BLaER1 treated with 17β-estradiol and CSF1 and Interleukin-3, amounts not matched to agents 10 nM and 100 nM (cell line): Measurements from ENCODE around the gene TEX11.
"Not testable (repeated sequence)": the region's sequence is repeated elsewhere in the genome, so short reads cannot be mapped to it uniquely, and the experiment has no call there.

Experiments
- H3K27ac ChIP-seq, 11 experiments: shearing (Covaris generic); formaldehyde crosslinking; 2 replicates each; pipeline ENCODE4 v1.8.1; 2022
- H3K27me3 ChIP-seq, 11 experiments: shearing (Covaris generic); formaldehyde crosslinking; 2 replicates each; pipeline ENCODE4 v1.8.1; 2022
- H3K36me3 ChIP-seq, 11 experiments: shearing (Covaris generic); formaldehyde crosslinking; 2 replicates each; pipeline ENCODE4 v1.8.1; 2022
- H3K4me1 ChIP-seq, 10 experiments: shearing (Covaris generic); formaldehyde crosslinking; 2 replicates each; pipeline ENCODE4 v1.8.1; 2022
- H3K4me2 ChIP-seq, 11 experiments: shearing (Covaris generic); formaldehyde crosslinking; 2 replicates each; pipeline ENCODE4 v1.8.1; 2022
- H3K4me3 ChIP-seq, 10 experiments: shearing (Covaris generic); formaldehyde crosslinking; 2 replicates each; pipeline ENCODE4 v1.8.1; 2022
- H3K9ac ChIP-seq, 11 experiments: shearing (Covaris generic); formaldehyde crosslinking; 2 replicates each; pipeline ENCODE4 v1.8.1; 2022
- H3K9me3 ChIP-seq, 11 experiments: shearing (Covaris generic); formaldehyde crosslinking; replicated peaks in 1 of 11; 2 replicates each; pipeline ENCODE4 v1.8.1; 2022
- H4K20me1 ChIP-seq, 11 experiments: shearing (Covaris generic); formaldehyde crosslinking; 2 replicates each; pipeline ENCODE4 v1.8.1; 2022
- Cebpa-rat ChIP-seq, 11 experiments: shearing (Covaris generic); IDR thresholded peaks; 2 replicates each; pipeline ENCODE4 v1.8.1; 2022

Gene TEX11

GRCh38 chrX:70878902-70879301 is 29.6 kb downstream of the TEX11 start:
- H3K9me3 ChIP-seq, result peaks cover 0 to 15% (median 7%) of the 10 kb centered on the region in 11 experiments; a peak in 10 of 22 replicates
- H3K4me3 ChIP-seq, result no peak overlapping the region
- no peaks in the 10 kb centered on the region; a peak in 1 of 20 replicates for H3K4me1 ChIP-seq
- no peak overlapping the region for H3K9ac ChIP-seq
- H3K4me2 ChIP-seq, result peak overlapping the region in 1 of 11 experiments; percentile 22; a peak in 1 of 22 replicates
- no peak overlapping the region for H3K27ac ChIP-seq
- H3K36me3 ChIP-seq, result no peaks in the 10 kb centered on the region
- no peaks in the 10 kb centered on the region; a peak in 1 of 22 replicates for H4K20me1 ChIP-seq
- TF ChIP-seq Cebpa-rat (IDR thresholded peaks at IDR 0.05), result no peak
- peaks cover 32 to 64% (median 55%) of the 10 kb centered on the region in 11 experiments for H3K27me3 ChIP-seq

GRCh38 chrX:70852294-70852693 is 56.2 kb downstream of the TEX11 start:
- Histone ChIP-seq H3K9me3 (peaks cover 0 to 4% (median 0%) of the 10 kb centered on the region in 11 experiments; a peak in 2 of 22 replicates), H3K4me1 (no peaks in the 10 kb centered on the region), H3K36me3 (no peaks in the 10 kb centered on the region), H3K9ac (no peak overlapping the region), H3K27ac (no peak overlapping the region), H3K27me3 (peaks cover 61 to 94% (median 88%) of the 10 kb centered on the region in 11 experiments), H3K4me2 (no peak overlapping the region), H3K4me3 (no peak overlapping the region), H4K20me1 (no peaks in the 10 kb centered on the region; a peak in 1 of 22 replicates)
- TF ChIP-seq Cebpa-rat (IDR thresholded peaks at IDR 0.05), result peak in 10 of 11 experiments; percentile 12 to 89 (median 64); a peak in 12 of 22 replicates

- H3K9me3 ChIP-seq, H3K4me3 ChIP-seq, H4K20me1 ChIP-seq: not testable (repeated sequence)
Measured at GRCh38 chrX:70844081-70844480, 64.4 kb downstream of the TEX11 start.

GRCh38 chrX:70843620-70844019 is 64.9 kb downstream of the TEX11 start:
- H3K27ac ChIP-seq, H4K20me1 ChIP-seq, H3K36me3 ChIP-seq, H3K4me2 ChIP-seq, H3K4me1 ChIP-seq, H3K4me3 ChIP-seq, H3K9ac ChIP-seq: not testable (repeated sequence)
- peaks cover 11 to 13% (median 13%) of the 10 kb centered on the region in 11 experiments; a peak in 21 of 22 replicates for H3K9me3 ChIP-seq
- H3K27me3 ChIP-seq, result peaks cover 10 to 48% (median 35%) of the 10 kb centered on the region in 11 experiments; a peak in 21 of 22 replicates

More at GRCh38 chrX:70844081-70844480, 64.4 kb downstream of the TEX11 start:
- not testable (repeated sequence) for H3K4me2 ChIP-seq, H3K4me1 ChIP-seq, H3K9ac ChIP-seq, H3K36me3 ChIP-seq, H3K27ac ChIP-seq
- peaks cover 15 to 48% (median 40%) of the 10 kb centered on the region in 11 experiments; a peak in 21 of 22 replicates for H3K27me3 ChIP-seq

GRCh38 chrX:70834589-70834988 is 73.9 kb downstream of the TEX11 start:
- peaks cover 48 to 92% (median 78%) of the 10 kb centered on the region in 11 experiments for H3K27me3 ChIP-seq
- H3K4me2 ChIP-seq, result no peak overlapping the region
- no peak overlapping the region for H3K4me3 ChIP-seq
- no peak overlapping the region for H3K9ac ChIP-seq
- no peaks in the 10 kb centered on the region for H4K20me1 ChIP-seq
- no peak for TF ChIP-seq Cebpa-rat (IDR thresholded peaks at IDR 0.05)
- no peaks in the 10 kb centered on the region for H3K4me1 ChIP-seq
- H3K27ac ChIP-seq, result no peak overlapping the region
- H3K36me3 ChIP-seq, result no peaks in the 10 kb centered on the region
- H3K9me3 ChIP-seq, result peaks cover 15 to 28% (median 20%) of the 10 kb centered on the region in 11 experiments; a peak in 21 of 22 replicates

GRCh38 chrX:70826715-70827114 is 81.8 kb downstream of the TEX11 start:
- Histone ChIP-seq H3K4me2 (no peak overlapping the region), H4K20me1 (no peaks in the 10 kb centered on the region; a peak in 2 of 22 replicates), H3K9me3 (0 out of 22 replicates have a peak, but pooled peaks cover 0 to 1% (median 0%) of the 10 kb centered on the region in 11 experiments), H3K27me3 (peaks cover 62 to 89% (median 85%) of the 10 kb centered on the region in 11 experiments), H3K9ac (no peak overlapping the region), H3K4me1 (no peaks in the 10 kb centered on the region), H3K27ac (no peak overlapping the region), H3K4me3 (no peak overlapping the region), H3K36me3 (no peaks in the 10 kb centered on the region)
- no peak for TF ChIP-seq Cebpa-rat (IDR thresholded peaks at IDR 0.05)

GRCh38 chrX:70825366-70825765 is 83.1 kb downstream of the TEX11 start:
- no peak for TF ChIP-seq Cebpa-rat (IDR thresholded peaks at IDR 0.05)
- H3K9ac ChIP-seq, result no peak overlapping the region
- H3K4me2 ChIP-seq, result no peak overlapping the region
- peaks cover 55 to 88% (median 73%) of the 10 kb centered on the region in 11 experiments for H3K27me3 ChIP-seq
- H3K9me3 ChIP-seq, result peaks cover 4 to 15% (median 9%) of the 10 kb centered on the region in 11 experiments; a peak in 21 of 22 replicates
- no peak overlapping the region for H3K27ac ChIP-seq
- H3K4me3 ChIP-seq, result no peak overlapping the region
- no peaks in the 10 kb centered on the region for H3K36me3 ChIP-seq
- H3K4me1 ChIP-seq, result no peaks in the 10 kb centered on the region
- H4K20me1 ChIP-seq, result no peaks in the 10 kb centered on the region; a peak in 2 of 22 replicates

GRCh38 chrX:70808942-70809940 is 99.3 kb downstream of the TEX11 start:
- Histone ChIP-seq H3K4me3 (no peak overlapping the region), H3K36me3 (no peaks in the 10 kb centered on the region), H3K27ac (no peak overlapping the region), H3K9ac (no peak overlapping the region), H3K4me2 (no peak overlapping the region), H4K20me1 (no peaks in the 10 kb centered on the region), H3K4me1 (no peaks in the 10 kb centered on the region), H3K9me3 (peaks cover 0 to 16% (median 0%) of the 10 kb centered on the region in 11 experiments; a peak in 4 of 22 replicates), H3K27me3 (peaks cover 12 to 45% (median 32%) of the 10 kb centered on the region in 11 experiments)
- no peak for TF ChIP-seq Cebpa-rat (IDR thresholded peaks at IDR 0.05)

GRCh38 chrX:70806081-70806480 is 102.4 kb downstream of the TEX11 start:
- no peak overlapping the region for H3K9ac ChIP-seq
- no peak overlapping the region for H3K4me2 ChIP-seq
- no peak overlapping the region for H3K4me3 ChIP-seq
- H4K20me1 ChIP-seq, result no peaks in the 10 kb centered on the region; a peak in 1 of 22 replicates
- H3K27me3 ChIP-seq, result peaks cover 39 to 74% (median 63%) of the 10 kb centered on the region in 11 experiments
- peaks cover 0 to 12% (median 0%) of the 10 kb centered on the region in 11 experiments; a peak in 2 of 22 replicates for H3K9me3 ChIP-seq
- H3K36me3 ChIP-seq, result no peaks in the 10 kb centered on the region
- no peak for TF ChIP-seq Cebpa-rat (IDR thresholded peaks at IDR 0.05)
- no peak overlapping the region for H3K27ac ChIP-seq
- H3K4me1 ChIP-seq, result no peaks in the 10 kb centered on the region

GRCh38 chrX:70796742-70797141 is 111.8 kb downstream of the TEX11 start:
- H3K9me3 ChIP-seq, H3K9ac ChIP-seq, H3K4me2 ChIP-seq, H3K4me3 ChIP-seq, H3K36me3 ChIP-seq, H4K20me1 ChIP-seq, H3K27ac ChIP-seq, H3K4me1 ChIP-seq: not testable (repeated sequence)
- peaks cover 70 to 97% (median 91%) of the 10 kb centered on the region in 11 experiments for H3K27me3 ChIP-seq
